HG02885 (cell line): ENCODE data around the gene GFRA4.
"Not testable (repeated sequence)": the region's sequence is repeated elsewhere in the genome, so short reads cannot be mapped to it uniquely, and the experiment has no call there.

ENCODE experiments used
- ATAC-seq: cut with Tn5 transposase; IDR thresholded peaks from one replicate; pipeline ENCODE4 v1.9.1; 2021; ENCODE audit warnings: mild to moderate bottlenecking; ENCODE audit not compliant: unreplicated experiment, poor library complexity

GFRA4 gene

DNA sequence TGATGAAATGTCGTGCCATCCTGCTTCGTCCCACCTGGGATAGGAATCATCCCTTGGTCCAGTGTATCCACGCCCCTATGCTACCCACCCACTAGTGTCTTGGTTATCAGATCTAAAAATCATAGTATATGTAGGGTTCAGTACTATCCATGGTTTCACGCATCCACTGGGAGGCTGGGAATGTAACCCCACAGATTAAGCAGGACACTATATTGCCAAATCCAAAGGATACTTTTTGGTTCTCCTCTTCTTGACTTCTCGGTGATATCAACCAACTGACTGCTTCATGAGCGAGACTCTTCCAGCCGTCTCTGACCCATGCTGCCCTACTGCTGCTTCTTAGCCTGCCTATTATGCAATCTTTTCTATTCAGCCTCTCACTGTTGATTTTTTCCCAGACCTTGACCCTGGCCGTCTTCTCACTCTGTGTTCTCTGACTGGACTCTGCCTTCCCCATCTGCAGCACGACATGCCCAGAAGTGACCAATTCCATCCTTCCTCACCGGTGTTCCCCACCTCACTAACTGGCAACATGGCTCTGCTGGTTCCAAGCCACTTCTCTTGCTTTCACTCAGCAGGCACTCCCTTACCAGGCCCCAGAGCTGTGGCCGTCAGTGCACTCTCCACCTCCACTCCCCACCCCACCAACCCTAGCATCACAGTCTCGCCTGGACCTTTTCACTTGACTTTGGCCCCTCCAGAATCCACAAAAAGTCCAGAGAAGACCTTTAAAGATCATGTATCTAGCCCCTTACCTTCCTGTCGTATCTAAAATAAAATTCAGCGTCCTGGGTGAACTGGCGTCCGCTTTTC lies 34.5 kb downstream of the GFRA4 start:
- ATAC-seq, result no peak

DNA sequence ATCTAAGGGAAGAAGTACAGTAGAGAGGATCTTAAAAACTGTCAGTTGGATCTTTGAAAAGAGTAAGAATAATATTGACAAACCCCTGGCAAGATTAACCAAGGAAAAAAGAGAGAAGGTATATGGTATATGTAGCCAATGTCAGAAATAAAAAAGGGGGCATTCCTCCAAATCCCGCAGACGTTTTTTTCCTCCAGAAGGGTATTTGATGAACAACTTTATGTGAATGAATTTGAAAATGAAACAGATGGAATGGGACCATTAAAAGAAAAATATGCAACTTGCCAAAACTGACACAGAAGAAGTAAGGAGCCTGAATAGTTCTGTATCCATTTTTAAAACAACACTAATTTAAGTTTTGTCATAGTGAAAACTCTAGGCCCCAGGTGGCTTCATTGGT lies 35.7 kb downstream of the GFRA4 start:
- no peak for ATAC-seq

DNA sequence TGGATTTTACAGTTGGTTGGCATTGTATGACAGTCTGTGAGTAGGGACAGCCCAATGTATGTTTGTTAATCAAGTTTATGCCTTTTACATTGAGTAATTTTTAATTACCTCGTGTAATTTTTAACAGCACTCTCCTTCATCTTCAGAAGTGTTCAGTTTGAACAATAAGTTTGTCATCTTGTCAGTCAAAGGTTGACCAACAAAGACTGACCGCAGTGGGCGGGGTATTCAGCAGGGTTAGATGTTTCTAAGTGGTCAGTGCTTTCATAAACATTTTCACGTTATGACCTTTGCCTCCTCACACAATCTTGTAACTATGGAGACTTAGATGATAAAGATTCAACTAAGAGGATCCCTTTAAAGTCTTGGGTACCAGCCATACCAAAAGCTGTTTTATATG lies 40.8 kb downstream of the GFRA4 start:
- no peak for ATAC-seq

DNA sequence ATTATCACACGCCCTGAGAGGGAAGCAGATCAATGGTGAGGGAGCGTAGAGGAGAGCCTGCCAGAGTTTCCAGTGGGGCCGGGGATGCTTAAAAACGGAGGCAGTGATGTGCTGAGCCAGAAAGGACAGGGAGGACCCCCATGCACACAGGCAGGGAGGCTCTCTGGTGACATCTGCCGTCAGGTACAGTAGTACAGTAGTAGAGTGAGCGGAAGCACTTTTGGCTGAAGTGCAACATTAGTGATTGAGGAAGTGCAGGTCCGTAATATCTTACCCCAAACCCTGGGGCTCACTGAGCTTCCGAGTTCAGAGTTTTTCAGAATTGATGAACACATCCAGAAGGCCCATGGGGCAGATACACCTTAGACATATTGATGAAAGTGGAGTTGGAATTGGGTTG lies 42.1 kb downstream of the GFRA4 start:
- ATAC-seq, result no peak

DNA sequence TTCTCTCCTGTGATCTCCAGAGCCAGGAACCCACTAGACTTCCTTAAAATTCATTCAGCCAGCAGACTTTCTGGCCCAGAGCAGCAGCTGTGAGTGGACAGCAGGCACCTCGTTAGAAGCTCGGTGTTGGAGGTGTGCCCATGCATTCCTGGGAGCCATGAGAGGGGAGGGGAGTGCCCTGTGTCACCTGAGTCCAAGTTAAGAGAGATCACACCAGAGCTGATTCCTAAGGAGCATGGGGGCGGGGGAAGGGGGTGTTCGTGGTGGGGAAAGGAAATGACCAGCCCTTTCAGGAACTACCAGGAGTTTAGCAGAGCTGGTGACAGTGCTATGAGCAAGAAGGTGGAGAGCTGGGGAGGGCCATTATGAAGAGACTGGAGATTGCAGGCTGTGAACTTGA lies 46.9 kb downstream of the GFRA4 start:
- ATAC-seq, result no peak

DNA sequence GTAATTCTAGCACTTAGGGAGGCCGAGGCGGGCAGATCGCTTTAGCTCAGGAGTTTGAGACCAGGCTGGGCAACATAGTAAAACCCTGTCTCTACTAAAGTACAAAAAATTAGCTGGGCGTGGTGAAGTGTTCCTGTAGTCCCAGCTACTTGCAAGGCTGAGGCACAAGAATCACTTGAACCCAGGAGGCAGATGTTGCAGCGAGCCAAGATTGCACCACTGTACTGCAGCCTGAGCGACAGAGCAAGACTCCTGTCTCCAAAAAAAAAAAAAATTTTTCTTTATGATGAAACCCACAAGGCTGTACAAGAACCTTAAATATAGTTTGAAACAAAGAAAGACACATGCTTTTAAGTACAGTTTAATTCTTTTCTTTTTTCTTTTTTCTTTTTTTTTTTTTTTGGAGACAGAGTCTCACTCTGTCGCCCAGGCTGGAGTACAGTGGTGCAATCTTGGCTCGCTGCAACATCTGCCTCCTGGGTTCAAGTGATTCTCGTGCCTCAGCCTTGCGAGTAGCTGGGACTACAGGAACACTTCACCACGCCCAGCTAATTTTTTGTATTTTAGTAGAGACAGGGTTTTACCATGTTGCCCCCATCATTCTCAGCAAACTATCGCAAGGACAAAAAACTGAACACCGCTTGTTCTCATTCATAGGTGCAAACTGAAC lies 47.9 kb downstream of the GFRA4 start:
- not testable (repeated sequence) for ATAC-seq

DNA sequence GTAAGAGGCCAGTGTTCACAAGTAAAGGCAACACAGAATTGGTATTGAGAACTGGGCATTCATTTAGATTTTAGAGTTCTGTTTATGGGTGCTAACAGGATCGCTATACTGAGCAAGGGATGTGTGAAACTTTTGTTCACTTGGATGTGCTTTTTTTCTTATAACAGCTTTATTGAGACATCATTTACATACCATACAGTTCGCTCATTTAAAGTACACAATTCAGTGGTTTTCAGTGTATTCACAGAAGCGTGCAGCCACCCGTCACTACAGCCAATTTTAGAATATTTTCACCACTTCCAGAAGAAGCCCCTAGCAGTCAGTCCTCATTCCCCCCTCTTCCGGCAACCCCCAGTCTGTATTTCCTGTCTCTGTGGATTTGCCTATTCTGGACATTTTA lies 48.7 kb downstream of the GFRA4 start:
- no peak for ATAC-seq

DNA sequence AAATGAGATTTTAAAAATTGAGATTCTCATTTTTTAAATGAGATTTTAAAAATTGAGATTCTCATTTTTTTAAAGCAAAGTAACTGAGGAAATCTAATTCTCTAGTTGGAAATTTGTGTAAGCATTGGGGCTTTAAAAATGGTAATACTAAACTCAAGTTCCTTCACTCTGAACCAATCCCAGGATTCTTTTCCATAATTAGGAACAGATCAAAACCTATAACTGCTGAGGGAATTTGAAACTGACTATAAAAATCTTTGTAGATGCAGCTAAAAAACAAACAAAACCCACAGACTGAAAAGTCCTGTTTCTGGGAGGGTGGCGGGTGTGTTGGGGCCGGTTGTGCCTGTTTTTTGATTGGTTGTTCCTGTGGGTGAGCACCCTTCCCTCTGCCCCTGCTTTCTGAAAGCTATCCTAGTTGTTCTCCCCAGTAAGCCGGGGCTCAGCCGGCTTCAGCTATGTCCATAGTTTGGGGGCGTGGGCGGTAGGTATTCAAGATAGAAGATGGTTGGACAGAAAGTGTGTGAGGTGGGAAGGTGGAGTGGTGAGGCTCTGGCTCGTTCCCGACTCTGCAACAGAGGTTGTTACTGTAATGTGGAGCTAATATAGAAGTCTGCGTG lies 49.3 kb downstream of the GFRA4 start:
- no peak for ATAC-seq

DNA sequence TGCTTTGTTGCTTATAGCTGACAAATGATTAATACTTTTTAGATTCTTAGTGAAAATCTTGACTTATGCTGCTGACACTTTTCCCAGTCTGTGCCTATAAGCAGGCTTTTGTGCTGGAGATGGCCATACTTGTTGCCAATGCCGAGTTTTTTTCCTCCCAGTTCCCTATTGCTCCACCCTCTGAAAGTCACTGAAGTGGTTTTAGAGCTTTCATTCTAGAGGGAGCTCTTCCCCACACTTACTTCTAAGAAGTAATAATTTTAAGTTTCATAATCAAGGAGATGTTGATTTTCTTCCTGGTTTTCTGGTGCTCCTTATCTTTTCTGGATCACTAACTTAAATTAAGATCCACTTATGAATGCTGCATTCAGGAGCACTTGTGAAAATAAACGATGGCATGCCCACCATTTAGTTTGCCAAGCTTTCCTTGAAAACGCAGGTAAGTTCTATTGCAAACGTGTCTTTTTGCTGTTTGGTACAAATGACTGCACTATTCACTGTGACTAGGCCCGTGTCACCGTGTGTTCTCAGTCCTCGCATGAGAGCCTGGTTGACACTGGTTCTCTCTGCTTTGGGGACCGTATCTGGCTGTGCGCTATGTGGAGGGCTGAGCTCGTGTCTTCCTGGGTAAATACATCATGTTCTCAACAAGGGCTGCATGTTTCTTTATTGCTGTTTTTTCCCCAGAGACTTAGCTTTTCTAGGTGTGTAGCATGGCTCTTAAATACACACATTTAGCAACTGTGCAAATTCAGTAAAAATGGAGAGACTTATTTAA lies 50.2 kb downstream of the GFRA4 start:
- ATAC-seq, result no peak

DNA sequence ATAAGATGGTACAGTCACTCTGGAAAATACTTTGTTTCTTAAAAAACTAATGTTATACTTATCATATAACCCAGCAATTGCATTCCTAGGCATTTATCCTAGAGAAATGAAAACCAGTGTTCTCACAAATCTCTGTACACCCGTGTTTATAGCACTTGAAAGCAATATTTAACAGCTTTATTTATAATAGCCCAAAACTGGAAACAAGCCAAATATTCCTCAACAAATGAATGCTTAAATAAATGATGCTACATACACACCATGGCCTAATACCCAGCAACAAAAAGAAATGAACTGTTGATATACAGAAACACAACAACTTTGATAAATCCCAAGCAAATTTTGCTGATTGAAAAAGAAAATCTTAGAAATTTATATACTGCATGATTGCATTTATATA lies 51.3 kb downstream of the GFRA4 start:
- ATAC-seq, result no peak
